COR-L47 (cell line): ENCODE measurements around the gene PROM1.

Experiments used
- DNase-seq: peaks from one replicate; lab custom pipeline; 2025; lab: John Stamatoyannopoulos, UW

The PROM1 gene

DNA sequence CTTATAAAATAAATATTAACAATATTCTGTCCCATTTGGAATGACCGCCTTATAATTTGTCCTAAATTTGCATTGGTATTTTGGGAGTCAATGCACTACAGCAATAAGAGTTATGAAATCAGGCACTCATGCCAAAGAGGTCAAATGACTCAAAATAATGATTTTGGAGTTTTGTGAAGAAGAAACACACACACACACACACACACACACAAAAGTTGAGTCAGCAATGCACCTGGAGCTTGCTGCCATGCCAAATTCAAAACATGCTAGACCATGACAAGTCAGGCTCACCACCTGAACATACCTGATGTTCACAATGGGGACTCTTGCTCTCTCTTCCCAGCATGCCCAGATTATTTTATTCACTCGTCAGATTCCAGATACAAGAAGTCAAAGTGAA is 56.7 kb downstream of the PROM1 start:
- no peak for DNase-seq

DNA sequence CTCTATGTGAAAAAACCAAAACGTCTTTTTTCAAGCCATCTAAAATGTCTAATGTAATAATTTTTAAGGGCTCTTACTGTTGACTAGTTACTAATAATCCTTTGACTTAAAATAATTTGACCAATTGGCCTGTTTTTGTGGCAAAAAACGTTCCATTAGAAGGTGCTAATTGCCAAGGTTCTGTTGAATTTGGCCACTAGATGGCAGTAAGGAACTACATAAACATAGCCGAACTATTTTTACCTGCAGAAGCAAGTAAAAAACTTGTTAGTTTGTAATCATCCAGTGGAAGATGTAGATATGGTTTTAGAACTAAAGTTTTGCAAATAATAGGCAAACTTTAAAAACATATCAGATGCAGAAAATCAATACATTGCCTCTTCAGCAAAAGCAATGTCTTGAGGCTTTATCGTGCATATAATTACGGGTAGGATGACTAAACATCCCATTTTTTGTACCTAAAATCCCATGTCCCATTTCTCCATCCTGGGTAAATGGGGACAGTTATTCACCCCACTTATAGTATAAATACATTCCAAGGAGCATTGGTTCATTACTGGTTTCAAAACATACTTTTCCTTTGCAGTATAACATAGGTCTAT is 57.6 kb downstream of the PROM1 start:
- peak; percentile 41 for DNase-seq

DNA sequence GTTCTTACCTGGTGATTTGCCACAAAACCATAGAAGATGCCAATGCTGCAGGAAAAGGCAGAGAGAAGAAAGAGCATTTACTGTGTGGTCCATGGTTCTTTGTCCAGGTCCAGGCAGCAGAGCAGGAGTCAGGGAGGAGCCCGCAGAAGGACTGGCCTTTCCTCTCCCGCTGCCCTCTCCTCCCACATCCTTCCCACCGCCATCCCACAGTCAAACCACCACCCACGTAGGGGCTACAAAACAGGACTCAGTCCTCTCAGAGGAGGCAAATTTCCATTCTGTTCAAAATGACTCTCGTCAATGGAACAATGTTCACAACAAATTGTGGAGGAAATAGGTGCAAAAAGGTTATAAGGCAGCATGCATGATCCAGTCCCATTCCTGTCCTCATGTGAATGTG is 58.6 kb downstream of the PROM1 start:
- no peak for DNase-seq

DNA sequence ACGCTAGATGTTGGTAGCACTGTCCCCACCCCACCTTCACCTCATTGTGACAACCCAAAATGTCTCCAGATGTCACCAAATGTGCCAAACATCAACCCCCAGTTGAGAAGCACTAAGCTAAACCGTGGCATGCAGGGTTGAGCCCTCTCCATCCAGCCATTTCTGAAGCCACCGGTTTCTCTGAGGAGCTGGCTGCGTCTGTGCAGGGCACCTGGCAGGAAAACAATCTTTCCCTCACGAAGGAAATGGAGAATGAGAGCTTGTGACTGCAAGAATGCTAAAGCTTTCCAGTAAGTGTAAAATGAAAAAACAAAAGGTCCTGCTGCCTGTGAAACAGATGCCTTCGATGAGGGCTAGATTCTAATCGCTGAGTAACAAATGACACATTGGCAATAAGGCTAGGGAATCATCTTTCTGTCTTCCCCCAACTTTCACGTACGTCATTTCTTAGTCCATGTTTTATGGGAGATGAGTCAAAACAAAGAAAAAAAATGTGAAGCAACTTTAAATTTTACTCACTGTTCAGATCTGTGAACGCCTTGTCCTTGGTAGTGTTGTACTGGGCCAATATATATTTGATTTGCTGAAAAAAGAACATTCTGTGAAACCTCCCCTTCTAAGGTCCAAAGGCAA is 59.9 kb downstream of the PROM1 start:
- no peak for DNase-seq

DNA sequence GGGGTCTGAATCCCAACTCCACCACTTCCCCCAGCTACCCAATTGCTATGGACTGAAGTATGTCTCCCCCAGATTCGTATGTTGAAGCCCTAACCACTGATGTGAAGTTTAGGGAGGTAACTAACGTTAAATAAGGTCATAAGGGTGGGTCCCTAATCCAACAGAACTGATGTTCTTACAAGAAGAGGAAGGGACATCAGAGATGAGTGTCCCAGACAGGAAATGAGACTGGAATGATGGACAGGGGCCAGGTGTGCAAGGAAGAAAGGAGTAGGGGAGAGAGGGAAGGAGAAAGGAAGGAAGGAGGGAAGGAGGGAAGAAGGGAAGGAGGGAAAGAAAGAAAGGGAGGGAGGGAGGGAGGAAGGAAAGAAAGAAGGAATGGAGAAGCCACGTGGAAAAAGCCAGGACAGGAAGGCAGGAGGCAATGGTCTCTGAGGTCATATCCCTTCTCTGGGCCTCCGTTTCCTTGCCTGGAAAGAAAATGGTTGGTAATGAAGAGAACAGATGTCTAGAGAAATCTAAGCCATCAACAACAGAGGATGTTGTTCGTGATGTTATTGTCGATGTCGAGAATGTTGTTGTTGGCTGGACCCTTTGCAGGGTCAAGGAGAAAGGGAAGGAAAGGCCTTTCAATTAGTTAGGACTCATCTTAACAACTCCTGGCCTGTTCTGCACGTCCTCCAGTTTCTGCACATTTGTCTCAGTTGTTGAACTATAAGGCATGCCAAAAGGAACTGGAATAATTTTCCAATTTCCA is 61.8 kb downstream of the PROM1 start:
- no peak for DNase-seq

DNA sequence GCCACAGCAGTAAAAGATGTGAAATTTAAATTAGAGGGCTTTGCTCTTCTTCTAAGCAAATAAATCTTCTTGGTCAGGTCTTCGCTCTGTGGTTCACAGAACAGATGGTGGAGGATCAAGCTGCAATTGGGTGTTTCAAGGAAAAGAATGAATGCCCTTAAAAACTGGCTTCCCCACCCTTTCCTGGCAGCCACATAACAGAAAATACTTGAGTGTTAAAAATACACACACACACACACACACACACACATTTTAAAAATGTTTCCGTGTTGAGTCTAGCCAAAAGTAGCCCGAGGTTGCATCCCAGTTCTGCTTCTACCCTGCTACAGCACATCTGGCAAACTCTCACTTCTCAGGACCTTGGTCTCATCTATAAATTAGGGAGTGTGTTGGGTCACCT is 64.2 kb downstream of the PROM1 start:
- DNase-seq = no peak

DNA sequence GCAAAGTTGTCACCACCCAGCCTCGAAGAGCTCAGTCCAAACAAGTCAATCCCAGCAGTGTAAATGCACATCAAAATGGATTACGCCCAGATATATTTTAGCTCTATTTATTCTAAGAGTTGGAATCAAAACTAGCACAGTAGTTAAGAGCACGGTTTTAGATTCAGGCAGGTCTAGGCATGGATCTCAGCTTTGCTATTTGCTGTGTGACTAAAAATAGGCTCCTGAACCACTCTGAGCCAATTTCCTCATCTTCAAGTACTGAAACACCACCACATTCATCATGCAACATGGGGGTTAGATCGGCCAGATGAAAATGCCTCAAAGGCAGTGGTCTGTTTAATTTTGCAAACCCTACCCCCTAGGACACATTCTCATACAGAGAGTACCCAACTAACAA is 65.0 kb downstream of the PROM1 start:
- DNase-seq = no peak

DNA sequence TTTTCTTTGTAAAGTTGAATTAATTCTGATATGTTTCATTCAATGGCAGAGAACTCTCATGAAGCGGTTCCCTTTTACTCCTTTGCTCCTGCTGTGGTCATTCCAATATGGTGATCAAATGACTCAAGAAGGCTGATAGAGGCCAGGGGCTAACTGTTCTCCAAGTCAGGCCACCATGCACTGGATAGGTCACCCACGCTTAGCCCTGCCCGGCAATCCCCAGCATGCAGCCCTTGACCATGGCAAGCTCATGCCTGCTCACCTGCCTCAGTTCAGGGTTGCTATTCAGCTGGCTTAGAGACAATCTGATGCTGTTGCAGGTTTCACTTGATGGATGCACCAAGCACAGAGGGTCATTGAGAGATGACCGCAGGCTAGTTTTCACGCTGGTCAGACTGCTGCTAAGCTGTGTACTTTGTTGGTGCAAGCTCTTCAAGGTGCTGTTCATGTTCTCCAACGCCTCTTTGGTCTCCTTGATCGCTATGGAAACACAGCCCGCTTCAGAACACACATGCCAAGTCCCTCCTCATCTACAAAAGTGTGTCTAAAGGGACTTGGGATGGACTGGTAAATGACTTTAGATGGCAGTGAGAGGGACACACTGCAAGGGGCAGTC is 65.7 kb downstream of the PROM1 start:
- no peak for DNase-seq

DNA sequence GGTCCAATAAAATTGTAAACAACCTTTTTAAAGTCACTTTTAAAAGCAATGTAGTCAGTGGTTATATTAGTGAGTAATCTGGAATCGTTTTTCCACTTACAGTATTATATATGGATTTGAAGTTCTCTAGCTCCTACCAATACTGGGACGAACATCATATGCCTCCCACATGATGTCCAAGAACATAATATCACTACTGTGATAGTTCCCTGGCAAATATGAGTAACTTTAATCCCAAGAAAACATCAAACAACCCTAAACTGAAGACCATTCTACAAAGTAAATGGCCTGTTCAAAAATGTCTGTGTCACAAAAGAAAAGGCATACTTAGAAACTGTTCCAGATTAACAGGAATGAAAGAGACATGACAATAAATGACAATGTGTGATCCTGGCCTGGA is 67.3 kb downstream of the PROM1 start:
- no peak for DNase-seq

DNA sequence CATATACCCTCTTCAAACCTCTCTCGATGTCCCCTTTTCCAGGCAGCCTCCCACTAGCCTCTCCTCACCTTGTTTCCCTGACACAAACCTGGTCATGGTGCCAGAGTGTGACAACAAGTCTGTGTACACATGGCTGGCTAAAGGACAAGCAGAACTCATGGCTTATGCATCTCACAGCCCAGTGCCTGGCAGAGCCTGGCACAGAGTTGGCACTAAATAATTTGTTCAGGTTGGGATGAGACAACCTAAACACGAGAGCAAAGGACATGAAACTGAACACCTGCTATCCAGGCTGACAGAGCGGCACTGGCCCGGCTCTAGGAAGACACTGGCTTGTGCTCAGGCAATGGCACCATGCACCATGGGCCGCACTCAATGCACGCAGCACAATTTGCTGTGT is 72.7 kb downstream of the PROM1 start:
- no peak for DNase-seq

DNA sequence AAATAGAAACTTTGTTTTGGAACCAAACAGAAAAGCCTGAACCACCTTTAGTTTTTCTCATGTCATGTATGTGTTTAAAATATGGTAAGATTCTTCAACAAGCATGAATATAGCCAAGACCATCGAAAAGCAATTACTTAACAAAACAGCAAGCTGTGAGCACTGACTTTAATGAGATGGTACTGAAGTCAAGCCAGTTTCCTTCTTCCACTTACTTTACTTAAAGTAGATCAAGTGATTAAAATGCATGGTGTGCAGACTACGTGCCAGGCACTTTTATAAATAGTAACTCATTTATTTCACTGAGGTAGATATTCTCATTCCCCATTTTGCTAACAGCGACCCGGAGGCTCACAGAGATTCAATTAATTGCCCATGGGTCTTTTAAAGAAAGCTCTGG is 74.7 kb downstream of the PROM1 start:
- no peak for DNase-seq

DNA sequence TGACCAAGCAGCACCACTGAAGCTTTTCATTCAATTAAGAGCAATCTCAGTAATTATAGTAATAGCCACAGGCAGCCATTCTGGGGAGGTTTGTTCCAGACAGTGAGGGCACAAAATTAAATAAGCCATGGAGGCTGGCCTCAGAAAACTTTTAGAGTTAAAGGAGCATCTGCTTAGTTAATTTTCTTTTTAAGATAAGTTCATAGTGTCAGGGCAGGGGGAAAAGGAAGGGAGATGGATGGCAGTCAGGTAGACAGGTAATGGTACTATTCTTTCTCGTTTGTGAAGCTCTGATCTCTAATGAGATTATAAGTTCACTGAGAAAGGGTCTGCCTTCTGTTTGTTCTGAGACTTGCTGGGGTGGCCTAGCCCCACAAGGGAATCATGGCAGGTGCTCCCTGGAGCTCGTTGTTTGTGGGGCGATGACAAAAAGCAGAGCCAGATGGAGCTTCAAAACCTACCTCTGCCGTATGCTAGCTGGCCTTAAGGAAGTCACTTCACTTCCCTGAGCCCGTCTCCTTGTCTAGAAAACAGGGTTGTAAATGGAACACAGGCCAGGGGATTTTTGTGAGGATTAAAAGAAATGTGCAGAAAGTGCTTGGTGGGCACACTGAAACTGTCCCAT is 76.2 kb downstream of the PROM1 start:
- DNase-seq = no peak

DNA sequence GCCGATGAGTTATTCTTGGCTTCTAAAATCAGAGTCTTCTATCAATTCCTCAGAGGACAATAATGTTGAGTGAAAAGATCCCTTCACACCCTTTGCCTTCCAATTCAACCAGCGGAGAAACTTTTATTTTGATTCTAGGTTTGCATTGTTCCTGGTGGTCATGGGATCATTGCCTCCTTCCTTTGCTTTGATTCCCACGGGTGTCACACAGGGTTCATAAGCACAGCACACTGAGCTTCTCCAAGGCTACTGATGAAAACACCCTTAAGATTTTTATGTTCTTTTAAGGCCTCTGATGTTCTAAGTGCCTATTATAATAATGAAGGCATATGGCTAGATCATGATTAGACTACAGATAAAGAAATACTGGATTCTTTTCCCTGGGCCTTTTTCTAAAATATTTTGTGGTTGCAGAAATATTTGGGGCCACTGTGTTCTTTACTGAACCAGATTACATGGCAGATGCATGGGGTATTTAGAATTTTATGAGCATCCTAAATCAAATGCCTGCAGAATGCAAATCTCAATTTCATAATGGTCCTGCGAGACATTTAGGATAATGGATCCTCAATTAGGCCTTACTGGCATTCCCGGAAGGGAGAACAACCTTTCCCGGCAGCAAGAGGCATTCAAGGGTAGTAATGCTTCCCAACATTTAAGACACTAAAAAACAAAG is 76.9 kb downstream of the PROM1 start:
- DNase-seq = no peak

DNA sequence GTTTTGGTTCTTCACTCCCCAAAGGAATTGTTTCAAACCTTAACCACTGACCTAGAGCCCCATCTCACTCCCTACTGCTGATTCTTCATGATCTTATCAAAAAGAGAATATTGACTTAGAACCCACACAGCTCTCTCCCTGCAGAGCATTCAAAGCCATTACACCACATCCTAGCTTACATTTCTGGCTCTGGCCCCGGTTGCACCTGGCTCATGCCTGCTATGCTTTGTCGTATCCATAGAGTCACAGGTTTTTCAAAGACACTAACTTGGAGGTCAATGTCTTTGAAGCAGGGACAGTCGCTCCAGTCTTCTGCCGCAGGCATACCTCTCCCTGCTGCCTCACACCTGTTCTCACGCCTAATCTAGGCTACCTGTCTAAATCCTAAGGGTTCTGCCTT is 78.1 kb downstream of the PROM1 start:
- no peak for DNase-seq

DNA sequence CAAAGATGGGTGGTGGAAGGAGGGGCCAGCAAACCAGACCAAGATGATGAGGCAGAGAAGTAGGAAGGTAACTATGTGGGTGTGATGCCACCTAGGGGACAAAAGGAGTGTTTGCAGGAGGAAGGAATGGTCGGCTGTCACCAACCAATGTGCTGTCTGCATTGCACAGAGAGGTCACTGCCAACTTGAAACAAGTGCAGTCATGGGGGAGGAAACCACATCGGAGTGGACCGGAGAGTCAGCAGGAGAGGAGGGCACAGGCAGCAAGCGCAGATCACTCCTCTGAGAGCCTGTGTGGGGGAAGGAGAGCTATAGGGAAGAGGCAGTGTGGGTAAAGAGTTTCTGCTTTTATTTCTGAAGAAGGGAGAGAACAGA is 82.4 kb downstream of the PROM1 start:
- peak; percentile 53 for DNase-seq

DNA sequence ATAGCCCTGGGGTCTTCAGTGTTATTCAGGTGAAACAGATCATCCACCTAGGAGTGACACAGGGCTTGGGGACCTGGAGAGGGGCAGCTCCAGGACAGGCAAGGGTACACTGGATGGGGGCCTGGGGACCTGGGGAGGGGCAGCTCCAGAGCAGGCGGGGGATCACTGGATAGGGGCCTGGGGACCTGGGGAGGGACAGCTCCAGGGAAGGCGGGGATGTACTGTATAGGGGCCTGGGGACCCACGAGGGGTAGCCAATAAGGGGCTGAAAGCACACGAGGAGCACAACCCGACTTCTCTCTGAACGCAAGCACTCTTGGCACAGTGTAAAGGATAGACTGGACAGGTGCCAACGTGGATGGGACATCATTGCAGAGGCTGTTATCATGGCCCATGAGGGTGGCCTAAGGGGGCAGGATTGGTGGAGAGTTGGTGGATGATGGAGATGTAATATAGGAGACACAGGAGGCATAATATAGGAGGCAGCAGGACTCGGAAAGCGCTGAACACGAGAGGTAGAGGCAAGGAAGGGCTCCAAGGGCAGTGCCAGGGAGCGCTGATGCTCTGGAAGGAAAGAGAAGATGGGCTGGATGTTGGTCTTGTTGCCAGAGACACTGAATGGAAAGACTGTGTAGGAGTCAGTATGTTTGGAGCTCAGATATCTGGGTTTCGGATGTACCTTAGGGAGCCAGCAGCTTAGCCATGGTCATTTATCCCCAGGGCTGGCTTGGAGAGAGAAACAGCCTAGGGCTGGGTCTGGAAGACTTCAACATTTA is 82.9 kb downstream of the PROM1 start:
- no peak for DNase-seq

DNA sequence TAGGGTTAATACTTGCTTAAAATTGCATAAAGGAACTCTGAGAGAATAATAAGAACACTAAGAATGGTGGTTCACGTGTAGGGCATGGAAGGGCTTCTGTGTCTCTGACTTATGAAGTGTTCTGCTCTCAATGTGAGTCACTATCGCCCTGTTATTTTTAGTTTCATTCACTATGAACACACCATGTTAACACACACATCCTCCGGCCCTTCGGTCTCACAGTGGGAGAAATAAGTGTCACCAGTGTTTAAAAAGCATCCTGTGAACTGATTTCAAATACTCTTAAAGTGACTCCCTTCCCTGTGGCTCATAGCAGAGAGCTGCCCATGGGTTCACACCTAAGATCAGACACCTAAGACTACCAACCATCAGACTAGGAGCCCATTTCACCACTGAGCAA is 87.0 kb downstream of the PROM1 start:
- DNase-seq = no peak

DNA sequence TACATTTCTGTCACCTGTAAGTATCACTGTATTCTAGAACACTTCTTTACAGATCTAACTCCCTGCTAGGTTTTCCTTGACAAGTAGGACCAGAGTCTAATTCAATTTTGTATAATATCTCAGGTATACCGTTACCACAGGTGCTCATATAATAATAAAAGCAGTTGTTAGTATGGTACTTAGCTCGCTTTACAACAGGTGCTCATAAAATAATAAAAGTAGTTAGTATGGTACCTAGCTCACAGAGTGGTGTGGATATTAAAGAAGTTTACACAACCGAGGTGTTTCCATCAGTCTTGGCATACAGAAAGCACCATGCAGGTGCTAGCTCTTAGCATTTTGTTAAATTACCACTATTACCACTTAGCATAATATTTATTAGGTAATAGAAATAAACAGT is 88.0 kb downstream of the PROM1 start:
- no peak for DNase-seq

DNA sequence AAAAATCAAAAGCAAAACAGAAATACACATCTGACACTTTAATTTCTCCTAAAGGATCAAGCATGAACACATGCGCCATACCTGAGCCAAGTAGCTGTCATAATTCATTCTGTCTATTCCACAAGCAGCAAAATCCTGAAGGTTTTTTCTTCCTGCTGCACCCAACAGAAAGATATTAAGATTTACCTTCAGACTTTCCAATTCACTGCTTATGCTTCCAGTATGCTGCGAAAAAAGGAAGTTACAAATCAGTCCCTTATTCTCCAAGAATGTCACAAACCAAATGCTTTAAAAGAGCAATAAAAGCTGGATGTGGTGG is 91.7 kb downstream of the PROM1 start:
- DNase-seq = no peak

DNA sequence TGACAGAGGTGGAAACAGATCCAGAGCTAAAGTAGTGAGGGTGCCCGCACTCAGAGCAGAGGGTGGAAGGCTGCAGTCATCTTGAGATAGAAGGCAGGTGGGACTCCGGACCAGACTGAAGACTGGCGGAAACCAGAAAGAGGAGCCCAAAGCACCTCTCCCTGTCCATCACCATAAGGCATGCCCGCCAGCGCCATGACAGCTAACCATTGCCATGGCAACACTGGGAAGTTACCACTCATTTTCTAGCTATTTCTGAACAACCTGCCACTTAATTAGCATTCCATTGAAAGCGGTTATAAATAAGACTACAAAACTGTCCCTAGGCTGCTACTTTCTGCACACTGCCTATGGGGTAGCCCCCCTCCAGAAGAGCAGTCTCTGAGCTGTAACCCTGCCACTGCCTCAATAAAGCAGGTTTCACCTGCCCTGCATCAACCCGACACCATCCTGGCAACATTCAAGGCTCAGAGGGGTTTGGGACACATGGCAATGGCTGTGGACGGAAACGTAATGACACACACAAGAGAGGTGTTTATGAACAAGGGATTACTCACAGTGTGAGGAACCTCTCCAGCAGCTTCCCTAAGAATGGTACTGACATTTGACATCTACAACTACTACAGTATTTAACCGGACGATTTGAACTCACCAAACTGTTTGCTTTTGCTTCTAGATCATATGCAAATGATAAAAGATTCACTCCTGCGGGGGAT is 93.1 kb downstream of the PROM1 start:
- DNase-seq = no peak

DNA sequence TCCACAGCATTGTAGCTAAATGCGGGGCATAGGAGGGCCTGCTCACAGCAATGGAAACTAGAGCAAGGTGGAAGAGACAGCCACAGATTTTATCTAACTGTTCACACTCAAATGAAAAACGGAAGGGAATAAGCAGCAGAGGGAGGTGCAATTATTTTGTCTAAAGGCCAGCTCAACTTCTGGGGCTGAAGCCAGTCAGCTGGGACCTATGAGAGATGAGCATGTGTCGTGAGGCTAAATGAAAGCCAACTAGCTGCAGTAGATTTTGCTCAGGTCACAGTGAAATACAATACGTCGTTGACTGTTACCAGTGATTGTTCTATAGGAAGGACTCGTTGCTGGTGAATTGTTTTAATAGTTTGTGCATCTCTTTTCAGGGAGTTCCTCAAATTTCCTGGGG is 94.4 kb downstream of the PROM1 start:
- DNase-seq = no peak
